ENCODE data around the gene KIRREL2.
"Not testable (repeated sequence)": the region's sequence is repeated elsewhere in the genome, so short reads cannot be mapped to it uniquely, and the experiment has no call there.

The KIRREL2 gene

GRCh38 chr19:35856546-35857149 lies at the start of gene KIRREL2:
KIRREL2 (plus strand) TSS chr19:35856911; CDS start chr19:35857120, 209 bp downstream.
- DNase-seq: no peak

GRCh38 chr19:35807633-35808032 lies 49.1 kb upstream of the KIRREL2 start:
- no peak for DNase-seq

DNA sequence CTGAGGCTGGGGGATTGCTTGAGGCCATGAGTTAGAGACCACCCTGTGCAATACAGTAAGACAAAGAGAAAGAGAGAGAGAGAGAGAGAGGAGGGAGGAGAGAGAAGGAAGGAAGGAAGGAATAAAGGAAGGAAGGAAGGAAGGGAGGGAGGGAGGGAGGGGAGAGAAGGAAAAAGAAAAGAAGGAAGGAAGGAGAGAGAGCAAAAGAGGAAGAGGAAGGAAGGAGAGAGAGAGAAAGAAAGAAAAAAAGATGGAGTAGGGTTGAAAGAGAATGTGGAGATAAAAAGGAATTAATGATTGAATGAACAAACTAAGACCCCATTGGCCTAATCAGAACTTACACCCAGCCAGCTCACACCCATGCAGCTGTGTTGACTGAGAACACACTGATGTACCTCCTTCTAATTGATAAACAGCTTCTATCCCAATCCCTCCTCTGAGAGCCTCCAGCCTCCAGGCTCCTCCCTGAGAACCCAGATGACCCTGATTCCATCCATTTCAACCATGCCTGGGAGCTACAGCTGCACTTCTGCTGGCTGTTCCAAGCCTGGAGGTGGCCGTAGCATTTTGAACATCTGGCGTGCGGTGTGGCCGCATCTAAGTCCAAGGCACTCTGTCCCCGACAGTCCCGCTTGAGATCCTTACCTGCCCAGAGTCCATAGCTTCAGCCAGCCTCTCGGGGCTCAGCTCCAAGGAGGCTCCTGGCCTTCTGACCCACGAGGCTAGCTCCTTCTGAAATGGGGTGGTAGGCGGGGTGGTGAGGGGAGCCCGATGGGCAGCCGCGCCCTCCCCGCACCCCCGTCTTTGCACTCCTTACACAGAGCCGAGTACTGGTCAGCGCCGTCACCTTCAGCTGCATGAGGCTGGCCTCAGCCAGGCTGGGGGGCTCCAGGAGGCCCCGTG lies 45.1 kb upstream of the KIRREL2 start:
- no peak for DNase-seq

DNA sequence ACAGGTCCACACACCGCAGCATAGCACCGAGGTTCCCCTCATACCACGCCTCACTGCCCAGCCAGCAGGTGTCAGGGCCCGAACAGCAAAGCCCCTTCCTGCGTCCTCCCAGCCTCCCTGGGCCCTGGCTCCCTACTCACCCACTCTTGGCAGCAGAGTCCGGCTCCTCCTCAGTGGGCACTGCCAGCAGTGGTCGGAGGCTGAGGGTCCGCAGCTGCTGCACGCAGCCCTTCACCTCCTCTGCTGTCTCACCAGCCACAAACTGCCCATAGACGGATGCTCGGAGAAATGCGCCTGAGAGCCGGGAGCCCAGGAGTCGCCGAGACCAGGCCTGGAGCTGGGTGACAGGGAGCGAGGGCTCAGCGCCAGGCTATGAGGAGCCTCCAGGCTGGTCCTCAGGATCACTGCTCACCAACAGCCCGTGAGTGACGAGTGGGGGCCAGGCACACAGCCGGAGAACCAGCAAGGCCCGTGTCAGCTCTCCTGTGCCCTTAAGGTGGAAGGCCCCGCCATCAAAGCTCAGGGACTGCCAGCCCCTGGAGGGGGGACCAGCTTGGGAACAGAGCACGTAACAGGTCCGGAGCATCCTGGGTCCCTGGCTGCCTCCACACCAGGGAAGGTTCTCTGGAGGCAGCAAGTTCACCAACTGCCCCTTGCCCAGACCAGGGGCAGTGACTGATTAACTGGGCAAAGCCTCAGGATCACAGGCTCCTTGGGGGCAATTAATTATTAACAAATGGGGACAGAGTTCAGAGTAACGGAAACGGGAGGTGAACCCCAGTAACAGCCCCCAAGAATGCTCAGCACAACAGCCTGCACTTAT lies 44.3 kb upstream of the KIRREL2 start, which contains the start of gene PRODH2:
Gene PRODH2, minus strand, starts transcription at position 626 of the 823 bp plus-strand sequence. Its CDS starts 40 bp downstream, at position 586.
- DNase-seq: no peak

GRCh38 chr19:35813043-35813890 lies 43.4 kb upstream of the KIRREL2 start:
- DNase-seq: no peak

DNA sequence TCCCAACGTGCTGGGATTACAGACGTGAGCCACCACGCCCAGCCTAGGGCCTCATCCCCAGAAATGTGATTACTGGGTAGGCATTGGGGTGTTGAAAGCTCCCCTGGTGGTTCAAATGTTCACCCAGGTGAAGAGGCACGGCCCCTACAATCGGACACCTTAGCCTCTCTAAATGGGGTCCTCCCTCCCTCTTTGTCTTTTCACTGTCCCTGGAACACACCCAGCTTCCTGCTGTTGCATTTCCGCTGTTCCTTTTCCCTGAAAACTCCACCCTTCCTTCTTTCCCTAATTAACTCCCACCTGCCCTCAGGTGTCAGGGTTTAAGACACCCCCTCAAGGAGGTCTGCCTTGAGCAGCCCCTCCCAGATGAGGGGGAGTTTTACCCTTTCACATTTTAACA lies 40.4 kb upstream of the KIRREL2 start:
- no peak for DNase-seq

DNA sequence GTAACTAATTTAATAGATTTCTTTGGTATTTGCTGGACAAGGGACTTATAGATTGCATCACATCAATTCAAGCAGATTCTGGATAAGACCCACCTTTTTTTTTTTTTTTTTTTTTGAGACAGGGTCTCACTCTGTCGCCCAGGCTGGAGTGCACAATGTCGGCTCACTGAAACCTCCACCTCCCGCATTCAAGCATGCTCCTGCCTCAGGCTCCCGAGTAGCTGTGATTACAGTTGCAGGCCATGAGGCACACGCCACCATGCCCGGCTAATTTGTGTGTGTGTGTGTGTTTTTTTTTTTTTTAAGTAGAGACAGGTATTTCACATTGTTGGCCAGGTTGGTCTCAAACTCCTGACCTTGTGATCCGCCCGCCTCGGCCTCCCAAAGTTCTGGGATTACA lies 39.9 kb upstream of the KIRREL2 start:
- DNase-seq: no peak

DNA sequence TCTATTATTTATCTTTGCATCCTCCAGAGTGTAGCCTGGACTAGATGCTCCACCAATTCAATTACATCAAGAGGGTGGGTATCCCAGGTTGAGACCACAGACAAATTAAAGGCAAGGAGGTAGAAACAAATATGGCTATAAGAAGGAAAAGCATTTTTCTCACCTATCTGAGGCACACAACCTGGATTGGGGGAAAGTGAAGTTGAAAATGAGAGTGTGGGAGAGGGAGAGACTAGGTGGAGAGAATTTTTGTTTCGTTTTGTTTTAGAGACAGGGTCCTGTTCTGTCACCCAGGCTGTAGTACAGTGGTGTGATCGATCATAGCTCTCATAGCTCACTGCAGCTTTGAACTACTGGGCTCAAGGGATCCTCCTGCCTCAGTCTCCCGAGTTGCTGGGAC lies 38.3 kb upstream of the KIRREL2 start:
- no peak for DNase-seq

- DNase-seq: no peak
Measured at GRCh38 chr19:35822579-35822978, 34.1 kb upstream of the KIRREL2 start.

- DNase-seq: no peak
Measured at GRCh38 chr19:35824150-35824549, 32.6 kb upstream of the KIRREL2 start.

DNA sequence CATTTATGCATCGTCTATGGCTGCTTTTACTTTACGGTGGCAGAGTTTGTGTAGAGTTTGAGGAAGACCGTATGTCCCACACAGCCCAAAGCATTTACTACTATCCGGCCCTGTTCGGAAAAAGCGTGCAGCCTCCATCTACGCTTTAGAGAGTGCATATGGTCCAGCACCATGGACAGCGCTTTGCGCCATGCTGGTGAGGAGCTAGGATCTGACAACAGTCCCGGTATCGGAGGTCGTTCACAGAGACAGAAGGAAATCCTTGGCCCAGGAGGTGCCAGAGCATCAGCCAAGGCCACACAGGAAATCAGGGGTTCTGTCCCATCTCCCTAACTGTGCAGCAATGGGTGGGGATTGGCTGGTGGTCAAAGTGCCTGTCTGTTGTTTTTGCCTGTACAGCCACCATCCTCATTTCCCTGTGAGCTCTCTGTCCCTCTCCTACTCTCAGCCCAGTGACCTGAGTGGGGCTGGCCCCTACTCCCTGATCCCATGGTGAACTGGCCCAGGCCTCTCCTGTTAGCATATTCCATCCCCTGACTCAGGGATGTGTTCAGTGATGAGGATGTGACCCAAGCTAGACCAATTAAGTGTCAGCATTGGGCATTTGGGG lies 27.9 kb upstream of the KIRREL2 start:
- no peak for DNase-seq

DNA sequence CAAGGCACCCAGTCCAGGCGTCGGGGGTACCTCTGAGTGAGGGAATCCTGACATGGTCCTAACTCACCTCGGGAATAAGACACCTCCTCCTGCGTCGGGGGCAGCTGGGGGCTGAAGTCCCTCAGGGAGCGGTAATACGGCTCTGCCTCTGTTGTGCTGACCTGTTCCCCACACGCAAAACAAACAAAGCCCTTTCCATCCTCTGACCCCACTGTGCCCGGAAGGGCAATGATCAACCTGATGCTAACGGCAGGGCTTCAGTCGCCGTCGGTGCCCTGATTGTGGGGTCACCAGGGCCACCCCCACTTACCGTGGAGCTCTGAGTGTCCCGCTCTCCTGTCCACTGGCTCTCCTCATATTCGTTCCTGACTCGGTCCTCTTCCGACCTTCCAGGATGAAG lies 25.7 kb upstream of the KIRREL2 start:
- DNase-seq: no peak

- DNase-seq: no peak
Measured at GRCh38 chr19:35832054-35832453, 24.7 kb upstream of the KIRREL2 start.

DNA sequence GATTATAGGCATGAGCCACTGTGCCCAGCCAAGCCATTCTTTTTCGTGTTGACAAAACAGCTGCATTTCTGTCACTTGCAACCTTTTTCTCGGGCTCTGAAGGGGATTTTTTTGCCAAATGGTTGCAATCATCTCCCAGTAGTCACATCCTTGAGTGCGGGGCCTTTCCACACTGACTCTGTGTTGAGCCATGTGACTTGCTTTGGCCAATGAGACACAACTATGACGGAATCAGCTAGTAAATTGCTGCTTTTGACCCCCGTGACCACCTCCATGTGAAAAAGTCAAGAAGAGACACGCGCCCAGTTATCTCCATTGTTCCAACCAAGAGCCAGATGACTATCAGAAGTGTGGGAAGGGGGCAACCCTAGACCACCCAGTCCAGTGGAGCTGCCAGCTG lies 22.7 kb upstream of the KIRREL2 start:
- no peak for DNase-seq

DNA sequence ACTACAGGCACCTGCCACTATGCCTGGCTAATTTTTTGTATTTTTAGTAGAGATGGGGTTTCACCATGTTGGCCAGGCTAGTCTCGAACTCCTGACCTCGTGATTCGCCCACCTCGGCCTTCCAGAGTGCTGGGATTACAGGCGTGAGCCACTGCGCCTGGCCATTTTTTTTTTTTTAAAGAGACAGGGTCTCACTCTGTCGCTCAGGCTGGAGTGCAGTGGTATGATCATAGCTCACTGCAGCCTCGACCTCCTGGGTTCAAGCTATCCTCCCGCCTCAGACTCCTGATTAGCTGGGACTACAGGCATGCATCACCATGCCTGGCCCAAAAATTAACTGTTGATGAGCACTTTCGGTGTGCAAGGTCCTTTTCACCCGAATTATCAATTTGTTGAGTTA lies 20.6 kb upstream of the KIRREL2 start:
- not testable (repeated sequence) for DNase-seq

- DNase-seq: no peak
Measured at GRCh38 chr19:35841961-35842595, 14.6 kb upstream of the KIRREL2 start.

DNA sequence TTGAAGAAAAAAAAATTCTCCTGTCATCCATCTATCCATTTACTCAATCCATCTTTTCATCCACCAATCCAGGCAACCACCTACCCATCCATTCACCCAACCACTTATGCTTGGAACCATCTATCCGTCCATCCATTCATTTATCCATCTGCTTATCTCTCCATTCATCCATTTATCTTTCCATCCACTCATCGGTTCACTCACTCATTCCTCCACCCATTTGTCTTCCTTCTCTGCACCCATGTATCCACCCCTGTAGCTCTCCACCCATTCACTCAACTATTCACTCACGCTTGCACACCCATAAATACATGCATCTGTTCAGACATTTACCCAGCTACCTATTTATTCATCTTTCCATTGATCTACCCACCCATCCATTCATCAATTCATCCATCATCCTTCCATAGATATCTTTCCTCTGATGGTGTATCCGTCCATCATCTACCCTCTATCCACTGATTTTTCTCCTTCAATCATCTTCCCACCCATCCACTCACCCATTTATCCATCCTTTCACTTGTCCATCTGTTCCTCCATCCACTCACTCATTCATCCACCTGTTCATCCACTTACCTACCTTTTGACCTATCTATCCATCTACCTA lies 13.9 kb upstream of the KIRREL2 start:
- DNase-seq: no peak

GRCh38 chr19:35843676-35844481 lies 12.8 kb upstream of the KIRREL2 start:
- DNase-seq: no peak

GRCh38 chr19:35844482-35845214 lies 12.1 kb upstream of the KIRREL2 start:
- DNase-seq: no peak

Measured in NCI-H2107 (cell line).